Choroid plexus epithelial cell (primary cell): Measurements from ENCODE around the gene FES.
"Not testable (repeated sequence)": the region's sequence is repeated elsewhere in the genome, so short reads cannot be mapped to it uniquely, and the experiment has no call there.

ENCODE experiments used
- DNase-seq: peaks from one replicate; pipeline ENCODE4 v3.0.0-alpha.2; 2010; ENCODE audit warnings: low read depth
- H3K4me3 ChIP-seq: 2 replicates; pipeline ENCODE4 v1.5.1; 2011; ENCODE audit warnings: low read depth, mild to moderate bottlenecking, control low read depth, low read length, moderate library complexity
- CTCF ChIP-seq: conservative IDR thresholded peaks from 2 replicates; pipeline ENCODE4 v1.5.1; 2011; ENCODE audit warnings: low read depth, mild to moderate bottlenecking, control low read depth, inconsistent platforms, low read length, moderate library complexity

Gene FES

GRCh38 chr15:90921887-90922286 is 37.6 kb downstream of the FES start:
- no peak for TF ChIP-seq CTCF
- no peak for DNase-seq
- no peak overlapping the region for H3K4me3 ChIP-seq

- H3K4me3 ChIP-seq, DNase-seq: not testable (repeated sequence)
These were observed 38.5 kb downstream of the FES start for GRCh38 chr15:90922712-90923322.

GRCh38 chr15:90924375-90924774 is 40.1 kb downstream of the FES start:
- H3K4me3 ChIP-seq = no peak overlapping the region
- DNase-seq = no peak
- no peak for TF ChIP-seq CTCF

GRCh38 chr15:90926766-90927165 is 42.5 kb downstream of the FES start:
- not testable (repeated sequence) for H3K4me3 ChIP-seq, DNase-seq

- not testable (repeated sequence) for H3K4me3 ChIP-seq, DNase-seq
These were observed 43.8 kb downstream of the FES start for GRCh38 chr15:90928106-90928505.

GRCh38 chr15:90929246-90930019 is 45.1 kb downstream of the FES start:
- H3K4me3 ChIP-seq = peak overlapping the region; percentile 62
- TF ChIP-seq CTCF = no peak
- DNase-seq = no peak

GRCh38 chr15:90930861-90931574 is 46.7 kb downstream of the FES start:
- TF ChIP-seq CTCF = no peak
- peak overlapping the region; percentile 62 for H3K4me3 ChIP-seq
- no peak for DNase-seq

- no peak for DNase-seq
- H3K4me3 ChIP-seq = peak overlapping the region; percentile 82
- no peak for TF ChIP-seq CTCF
These were observed 47.2 kb downstream of the FES start for GRCh38 chr15:90931575-90931827.
